Tibial nerve (tissue), 3 donors: ENCODE results near the gene FRMD4A.

Experiments used
- POLR2A ChIP-seq, 2 donors: fragments of 450-650 bp; IDR thresholded peaks; one replicate each; pipeline ENCODE4 v1.6.1; 2017; ENCODE audit warnings: antibody characterized with exemption in 2 of 2, mild to moderate bottlenecking in 2 of 2, moderate library complexity in 2 of 2
- TF ChIP-seq, protein P1 (sequence below), 5 experiments: fragments of 200-600 bp in 3 of 5; fragments of 450-650 bp in 2 of 5; sonication (generic) in 3 of 5; IDR thresholded peaks; one replicate each; pipeline ENCODE4 v1.5.1; 2016 to 2019; ENCODE audit warnings: antibody characterized with exemption in 5 of 5, mild to moderate bottlenecking in 3 of 5, moderate library complexity in 2 of 5

DNA sequence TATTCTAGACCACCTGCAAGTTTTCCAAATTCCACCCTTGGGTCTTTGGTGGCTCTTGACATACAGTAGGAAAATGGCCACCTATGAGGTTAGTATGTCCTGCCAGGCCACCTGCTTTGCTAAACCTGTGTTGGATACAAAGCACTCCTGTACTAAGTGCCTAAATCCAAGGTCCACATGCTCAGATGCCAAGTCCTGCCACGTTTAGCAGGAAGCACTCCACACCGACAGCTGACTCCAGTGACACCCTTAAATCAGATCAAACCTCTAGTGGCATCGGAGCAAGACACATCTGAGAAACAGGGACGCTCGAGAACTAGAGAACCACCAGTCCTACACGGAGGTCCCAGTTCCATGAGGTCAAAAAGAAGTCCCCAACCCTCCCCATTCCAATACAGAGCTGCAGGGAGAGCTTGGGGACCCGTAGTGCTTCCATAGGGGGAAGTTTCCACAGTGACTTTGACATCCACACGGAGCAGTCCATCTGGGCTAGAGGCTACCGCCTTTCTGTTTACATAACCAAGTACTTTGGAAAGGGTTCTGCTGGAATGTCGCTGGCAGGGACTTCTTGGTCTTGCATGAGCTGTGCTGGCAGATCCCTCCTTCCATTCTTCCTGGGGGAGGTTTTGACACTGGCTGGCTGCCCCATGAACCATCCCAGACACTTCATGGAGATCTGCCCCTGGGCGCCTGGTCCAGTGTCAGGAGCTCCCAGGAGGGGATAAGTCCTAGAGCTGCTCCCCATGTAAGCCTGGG, 453.4 kb downstream of the FRMD4A start:
- TF ChIP-seq, protein P1, sequence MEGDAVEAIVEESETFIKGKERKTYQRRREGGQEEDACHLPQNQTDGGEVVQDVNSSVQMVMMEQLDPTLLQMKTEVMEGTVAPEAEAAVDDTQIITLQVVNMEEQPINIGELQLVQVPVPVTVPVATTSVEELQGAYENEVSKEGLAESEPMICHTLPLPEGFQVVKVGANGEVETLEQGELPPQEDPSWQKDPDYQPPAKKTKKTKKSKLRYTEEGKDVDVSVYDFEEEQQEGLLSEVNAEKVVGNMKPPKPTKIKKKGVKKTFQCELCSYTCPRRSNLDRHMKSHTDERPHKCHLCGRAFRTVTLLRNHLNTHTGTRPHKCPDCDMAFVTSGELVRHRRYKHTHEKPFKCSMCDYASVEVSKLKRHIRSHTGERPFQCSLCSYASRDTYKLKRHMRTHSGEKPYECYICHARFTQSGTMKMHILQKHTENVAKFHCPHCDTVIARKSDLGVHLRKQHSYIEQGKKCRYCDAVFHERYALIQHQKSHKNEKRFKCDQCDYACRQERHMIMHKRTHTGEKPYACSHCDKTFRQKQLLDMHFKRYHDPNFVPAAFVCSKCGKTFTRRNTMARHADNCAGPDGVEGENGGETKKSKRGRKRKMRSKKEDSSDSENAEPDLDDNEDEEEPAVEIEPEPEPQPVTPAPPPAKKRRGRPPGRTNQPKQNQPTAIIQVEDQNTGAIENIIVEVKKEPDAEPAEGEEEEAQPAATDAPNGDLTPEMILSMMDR (IDR thresholded peaks at IDR 0.05), result no peak
- TF ChIP-seq POLR2A (IDR thresholded peaks at IDR 0.05), result no peak
